Ecto neural progenitor cell (in vitro differentiated cells): Measurements from ENCODE around the gene PKP3.
"Not testable (repeated sequence)": the region's sequence is repeated elsewhere in the genome, so short reads cannot be mapped to it uniquely, and the experiment has no call there.

Experiments
- DNase-seq: peaks from one replicate; pipeline ENCODE4 v3.0.0-alpha.2; 2018; ENCODE audit warnings: low spot score

PKP3 gene

GRCh38 chr11:429931-430456 lies 36.0 kb downstream of the PKP3 start:
- no peak for DNase-seq

- DNase-seq: no peak
Measured at GRCh38 chr11:431921-432320, 37.9 kb downstream of the PKP3 start.

GRCh38 chr11:432501-433100 lies 38.6 kb downstream of the PKP3 start:
- DNase-seq: no peak

GRCh38 chr11:433111-433510 lies 39.1 kb downstream of the PKP3 start:
- no peak for DNase-seq

- no peak for DNase-seq
Measured at GRCh38 chr11:433641-434040, 39.6 kb downstream of the PKP3 start.

- no peak for DNase-seq
Measured at GRCh38 chr11:434496-434895, 40.5 kb downstream of the PKP3 start.

- DNase-seq: not testable (repeated sequence)
Measured at GRCh38 chr11:434999-435740, 41.2 kb downstream of the PKP3 start.

- DNase-seq: no peak
Measured at GRCh38 chr11:437228-437870, 43.3 kb downstream of the PKP3 start.

- no peak for DNase-seq
Measured at GRCh38 chr11:438101-438844, 44.3 kb downstream of the PKP3 start.

- no peak for DNase-seq
Measured at GRCh38 chr11:439315-440064, 45.5 kb downstream of the PKP3 start.

- no peak for DNase-seq
Measured at GRCh38 chr11:440065-441042, 46.3 kb downstream of the PKP3 start.

GRCh38 chr11:441043-441417 lies 47.0 kb downstream of the PKP3 start:
- no peak for DNase-seq

- DNase-seq: no peak
Measured at GRCh38 chr11:441418-442274, 47.6 kb downstream of the PKP3 start, which contains the start of gene ANO9. ANO9 (minus strand) TSS chr11:442011; CDS start chr11:441926, 85 bp downstream.

- DNase-seq: no peak
Measured at GRCh38 chr11:442611-443081, 48.6 kb downstream of the PKP3 start.

GRCh38 chr11:443542-444199 lies 49.7 kb downstream of the PKP3 start:
- DNase-seq: no peak

- no peak for DNase-seq
Measured at GRCh38 chr11:444396-445144, 50.6 kb downstream of the PKP3 start.

- DNase-seq: no peak
Measured at GRCh38 chr11:445765-446588, 52.0 kb downstream of the PKP3 start.
